A673 (cell line): Measurements from ENCODE around the gene MCAM. TPM values are rescaled to one million over a fixed set of nuclear protein-coding genes. Genes with fewer than 3 reads are reported as not detected.

Experiments
- BruUV-seq: library from RNA; stranded (reverse); fragments of 400-500 nt; replicated peaks from 2 replicates; lab custom pipeline; 2021; lab: Mats Ljungman, UMichigan
- CTCF ChIA-PET: fragments of 300-600 bp; sonication (Branson Sonifier 250); formaldehyde crosslinking; loops from one replicate; lab custom pipeline; 2022; ENCODE audit warnings: antibody characterized with exemption; lab: Charles Lee
- POLR2A ChIA-PET: fragments of 300-600 bp; sonication (Branson Sonifier 250); formaldehyde crosslinking; loops from one replicate; lab custom pipeline; 2022; ENCODE audit warnings: antibody characterized with exemption; ENCODE audit not compliant: low non-redundant PET; lab: Charles Lee
- DNase-seq: peaks from one replicate; pipeline ENCODE4 v3.0.0-alpha.2; 2015; ENCODE audit warnings: low spot score
- H3K27ac ChIP-seq: fragments of 200-600 bp; sonication (generic); 2 replicates; pipeline ENCODE4 v1.5.1; 2016; ENCODE audit warnings: mixed run types, low read depth, mild to moderate bottlenecking, mixed read lengths, antibody characterized with exemption, low read length; ENCODE audit not compliant: poor library complexity, severe bottlenecking
- H3K27me3 ChIP-seq: fragments of 200-600 bp; sonication (generic); replicated peaks from 2 replicates; pipeline ENCODE4 v1.6.1; 2017; ENCODE audit warnings: mixed run types, low read depth, mild to moderate bottlenecking, mixed read lengths, antibody characterized with exemption, low read length; ENCODE audit not compliant: insufficient read depth, poor library complexity
- H3K36me3 ChIP-seq: fragments of 200-600 bp; sonication (generic); 2 replicates; pipeline ENCODE4 v1.6.1; 2016; ENCODE audit warnings: mixed run types, mild to moderate bottlenecking, mixed read lengths, antibody characterized with exemption, low read length; ENCODE audit not compliant: insufficient read depth, poor library complexity, severe bottlenecking
- H3K4me1 ChIP-seq: fragments of 200-600 bp; sonication (generic); 2 replicates; pipeline ENCODE4 v1.6.1; 2017; ENCODE audit warnings: mixed run types, mild to moderate bottlenecking, mixed read lengths, antibody characterized with exemption, low read length; ENCODE audit not compliant: insufficient read depth, poor library complexity, severe bottlenecking
- H3K4me3 ChIP-seq: fragments of 200-600 bp; sonication (generic); 2 replicates; pipeline ENCODE4 v1.5.1; 2016; ENCODE audit warnings: low read depth, mixed run types, mild to moderate bottlenecking, mixed read lengths, low read length; ENCODE audit not compliant: poor library complexity, severe bottlenecking
- H3K9me3 ChIP-seq: fragments of 200-600 bp; sonication (generic); 2 replicates; pipeline ENCODE4 v1.6.1; 2016; ENCODE audit warnings: mixed run types, low read depth, mild to moderate bottlenecking, mixed read lengths, antibody characterized with exemption, low read length; ENCODE audit not compliant: poor library complexity, severe bottlenecking
- CTCF ChIP-seq: fragments of 300-800, 200-600 bp; sonication (generic); conservative IDR thresholded peaks from 2 replicates; pipeline ENCODE4 v1.5.1; 2017; ENCODE audit warnings: low read depth, mild to moderate bottlenecking, antibody characterized with exemption, low read length, moderate library complexity, mixed read lengths
- EZH2 ChIP-seq: fragments of 200-600 bp; sonication (generic); IDR thresholded peaks from 2 replicates; pipeline ENCODE4 v1.6.1; 2017; ENCODE audit warnings: borderline replicate concordance, low read depth, mild to moderate bottlenecking, mixed read lengths, antibody characterized with exemption, low read length; ENCODE audit not compliant: poor library complexity, severe bottlenecking
- intact Hi-C: fragments of 100-400 bp; cut with micrococcal nuclease; formaldehyde crosslinking; loops from one replicate; pipeline ENCODE4 v1.10.0; 2022; ENCODE audit not compliant: unreplicated experiment
- total RNA-seq: library from RNA; stranded (reverse); gene quantifications from 2 replicates; pipeline ENCODE4 v1.2.3, GENCODE V29; 2021

Gene MCAM
- total RNA-seq, 1 experiment from 2014 or later = 14.4 TPM

- H3K27ac ChIP-seq = no peak overlapping the region
- CTCF ChIA-PET = interaction anchor here (0.6 to 0.7 kb wide), 2 partner anchors 230 to 241 kb away, joined by 3 read pairs; no protein-coding TSS in a partner anchor
- intact Hi-C loops = no loop called here
- POLR2A ChIA-PET = no interaction called here
- H3K4me3 ChIP-seq = no peak overlapping the region
- no peaks in the 10 kb centered on the region for H3K4me1 ChIP-seq
- TF ChIP-seq EZH2 (no peak), CTCF (no peak)
- BruUV-seq = no TSS peak
- H3K27me3 ChIP-seq = no peaks in the 10 kb centered on the region
- no peak for DNase-seq
- H3K36me3 ChIP-seq = peaks cover 8% of the 10 kb centered on the region
- no peaks in the 10 kb centered on the region for H3K9me3 ChIP-seq
Observed at GRCh38 chr11:119307974-119308373, 9.0 kb downstream of the MCAM start.

GRCh38 chr11:119307219-119307618 is 9.7 kb downstream of the MCAM start:
- ChIA-PET POLR2A (no interaction called here), CTCF (interaction anchor here (0.7 kb wide), 1 partner anchor 230 kb away, joined by 3 read pairs; no protein-coding TSS in a partner anchor)
- Histone ChIP-seq H3K4me3 (no peak overlapping the region), H3K4me1 (no peaks in the 10 kb centered on the region), H3K27ac (no peak overlapping the region), H3K27me3 (no peaks in the 10 kb centered on the region), H3K36me3 (peaks cover 9% of the 10 kb centered on the region), H3K9me3 (no peaks in the 10 kb centered on the region)
- 0 out of 2 replicates have a peak, but pooled peaks have one; percentile 12 for TF ChIP-seq CTCF
- no peak for TF ChIP-seq EZH2
- BruUV-seq = no TSS peak
- DNase-seq = no peak
- intact Hi-C loops = no loop called here

- ChIA-PET POLR2A (interaction anchor here (0.7 kb wide), 1 partner anchor 28 kb away, joined by 3 read pairs; the partner anchor contains the start of gene RNF26), CTCF (no interaction called here)
- H3K9me3 ChIP-seq = no peaks in the 10 kb centered on the region
- peaks cover 11% of the 10 kb centered on the region for H3K36me3 ChIP-seq
- intact Hi-C loops = no loop called here
- DNase-seq = no peak
- BruUV-seq = no TSS peak
- peak overlapping the region; percentile 21 for H3K27ac ChIP-seq
- TF ChIP-seq EZH2 (no peak), CTCF (no peak)
- H3K4me1 ChIP-seq = no peaks in the 10 kb centered on the region
- no peaks in the 10 kb centered on the region for H3K27me3 ChIP-seq
- H3K4me3 ChIP-seq = no peak overlapping the region
Observed at GRCh38 chr11:119306373-119306890, 10.5 kb downstream of the MCAM start.
